Skeletal muscle tissue (tissue), 2 donors: ENCODE data around the gene NPIPB4. TPM values are rescaled to one million over a fixed set of nuclear protein-coding genes. Genes with fewer than 3 reads are reported as not detected.

Source experiments
- small RNA-seq: library from RNA; depleted of rRNA; stranded (forward); fragments of <200 nt; gene quantifications from one replicate; pipeline ENCODE3, GENCODE V24; 2014
- total RNA-seq: library from RNA; depleted of rRNA; stranded (reverse); fragments of >200 nt; gene quantifications from one replicate; pipeline ENCODE4 v1.2.3, GENCODE V29; 2014

The NPIPB4 gene
- total RNA-seq, 1 donor from 2014 or later, result 8.4 TPM

Small RNAs within 50 kb of the gene (small RNA-seq; reads per million reads assigned to genes)
- gene AC092375.3, result not detected

Other genes with a start within 250 kb of the NPIPB4 start
- 3.1 TPM for gene IGSF6, start 205.1 kb downstream of the NPIPB4 start, total RNA-seq
- under 0.01 TPM for gene OTOA, start 193.8 kb downstream of the NPIPB4 start, total RNA-seq
- 449 TPM for gene UQCRC2, start 95.6 kb upstream of the NPIPB4 start, total RNA-seq
- not detected for gene PDZD9, start 143.4 kb upstream of the NPIPB4 start, total RNA-seq
- gene MOSMO, start 150.4 kb upstream of the NPIPB4 start, total RNA-seq, result 14.1 TPM
- gene VWA3A, start 234.8 kb upstream of the NPIPB4 start, total RNA-seq, result under 0.01 TPM